Caco-2 (cell line): ENCODE measurements around the gene PARP8. TPM values are rescaled to one million over a fixed set of nuclear protein-coding genes. Genes with fewer than 3 reads are reported as not detected.

Experiments used
- BruUV-seq: library from RNA; stranded (reverse); fragments of 400-500 nt; replicated peaks from 2 replicates; lab custom pipeline; 2021; lab: Mats Ljungman, UMichigan
- CTCF ChIA-PET: fragments of 300-600 bp; sonication (Branson Sonifier 250); formaldehyde crosslinking; loops from one replicate; lab custom pipeline; 2022; ENCODE audit warnings: antibody characterized with exemption; lab: Charles Lee
- POLR2A ChIA-PET: fragments of 300-600 bp; sonication (Branson Sonifier 250); formaldehyde crosslinking; loops from one replicate; lab custom pipeline; 2022; ENCODE audit warnings: antibody characterized with exemption; lab: Charles Lee
- DNase-seq, 2 experiments: peaks; one replicate each; pipeline versions ENCODE4 v3.0.0 to v3.0.0-alpha.2; 2020 to 2022
- H3K27me3 ChIP-seq: replicated peaks from 2 replicates; pipeline ENCODE4 v1.6.0; 2011; ENCODE audit warnings: low read length; ENCODE audit not compliant: control insufficient read depth, insufficient read depth
- H3K36me3 ChIP-seq: 2 replicates; pipeline ENCODE4 v1.5.1; 2011; ENCODE audit warnings: low read length; ENCODE audit not compliant: control insufficient read depth, insufficient read depth
- H3K4me1 ChIP-seq: fragments of 250-450 bp; sonication (Bioruptor Pico); 2 replicates; pipeline ENCODE4 v1.5.1; 2020; ENCODE audit warnings: mild to moderate bottlenecking
- H3K4me3 ChIP-seq: 2 replicates; pipeline ENCODE4 v1.5.1; 2011; ENCODE audit warnings: low read depth, mild to moderate bottlenecking, control low read depth, low read length
- H3K9me3 ChIP-seq: fragments of 250-450 bp; sonication (Bioruptor Pico); 2 replicates; pipeline ENCODE4 v1.5.1; 2020; ENCODE audit warnings: mild to moderate bottlenecking, moderate library complexity
- H3K27ac Mint-ChIP-seq: one replicate; pipeline ENCODE4 v1.8.0; 2022; ENCODE audit warnings: mixed read lengths; ENCODE audit not compliant: unreplicated experiment
- H3K27me3 Mint-ChIP-seq: one replicate; pipeline ENCODE4 v1.8.0; 2022; ENCODE audit warnings: mixed read lengths; ENCODE audit not compliant: insufficient read depth, unreplicated experiment
- H3K36me3 Mint-ChIP-seq: one replicate; pipeline ENCODE4 v1.8.0; 2022; ENCODE audit warnings: mild to moderate bottlenecking, mixed read lengths; ENCODE audit not compliant: insufficient read depth, unreplicated experiment
- H3K4me1 Mint-ChIP-seq: one replicate; pipeline ENCODE4 v1.8.0; 2022; ENCODE audit warnings: low read depth, mixed read lengths; ENCODE audit not compliant: unreplicated experiment
- H3K4me3 Mint-ChIP-seq: one replicate; pipeline ENCODE4 v1.8.0; 2022; ENCODE audit warnings: mild to moderate bottlenecking, moderate library complexity, mixed read lengths; ENCODE audit not compliant: unreplicated experiment
- H3K9me3 Mint-ChIP-seq: one replicate; pipeline ENCODE4 v1.8.0; 2022; ENCODE audit warnings: mixed read lengths; ENCODE audit not compliant: unreplicated experiment
- intact Hi-C: fragments of 100-400 bp; cut with micrococcal nuclease; formaldehyde crosslinking; loops from one replicate; pipeline ENCODE4 v1.10.0; 2022; ENCODE audit not compliant: unreplicated experiment
- total RNA-seq: library from RNA; stranded (reverse); gene quantifications from 2 replicates; pipeline ENCODE4 v1.2.3, GENCODE V29; 2022
- TF ChIP-seq, protein P1 (sequence below), 2 experiments: fragments of 200-600 bp in 1 of 2; IDR thresholded peaks; 1 replicate in 1 of 2; 2 replicates in 1 of 2; pipeline versions ENCODE4 v1.5.1 to v1.8.0; 2011 to 2022; ENCODE audit warnings: antibody characterized with exemption in 1 of 2, control low read depth in 1 of 2, inconsistent platforms in 1 of 2, low read depth in 1 of 2, low read length in 1 of 2, mild to moderate bottlenecking in 1 of 2, moderate library complexity in 1 of 2; ENCODE audit not compliant: insufficient read depth in 1 of 2, severe bottlenecking in 1 of 2, unreplicated experiment in 1 of 2

PARP8 gene
- total RNA-seq, 1 experiment from 2014 or later, result 0.79 TPM

DNA sequence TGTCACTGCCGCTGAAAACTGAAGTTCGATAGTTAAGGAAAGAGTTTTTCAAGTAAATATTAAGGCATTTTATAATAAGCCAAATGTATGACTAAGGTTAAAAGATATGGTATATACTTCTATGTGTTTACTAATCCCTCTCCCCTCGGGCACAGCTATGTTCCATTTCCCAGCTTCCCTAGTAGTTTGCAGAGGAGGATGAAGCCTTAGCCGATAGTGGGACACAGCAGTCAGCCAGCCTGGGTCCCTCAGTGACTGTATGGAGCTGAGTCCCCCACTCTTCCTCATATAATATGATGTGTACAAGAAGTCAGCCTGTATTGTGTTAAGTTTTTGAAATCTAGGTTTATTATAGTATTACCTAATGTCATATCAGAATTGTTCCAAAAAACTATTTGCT, 55.8 kb downstream of the PARP8 start:
- CTCF ChIA-PET, result no interaction called here
- Histone ChIP-seq H3K36me3 (no peaks in the 10 kb centered on the region), H3K9me3 (no peaks in the 10 kb centered on the region), H3K4me1 (peaks cover 5% of the 10 kb centered on the region; the same call in 1 of the 2 replicates), H3K27me3 (no peaks in the 10 kb centered on the region), H3K4me3 (no peak overlapping the region)
- POLR2A ChIA-PET, result no interaction called here
- Mint-ChIP-seq H3K4me3 (no peak overlapping the region), H3K27ac (no peak overlapping the region), H3K36me3 (no peaks in the 10 kb centered on the region), H3K4me1 (no peaks in the 10 kb centered on the region), H3K9me3 (no peaks in the 10 kb centered on the region), H3K27me3 (no peaks in the 10 kb centered on the region)
- no TSS peak for BruUV-seq
- TF ChIP-seq, protein P1, sequence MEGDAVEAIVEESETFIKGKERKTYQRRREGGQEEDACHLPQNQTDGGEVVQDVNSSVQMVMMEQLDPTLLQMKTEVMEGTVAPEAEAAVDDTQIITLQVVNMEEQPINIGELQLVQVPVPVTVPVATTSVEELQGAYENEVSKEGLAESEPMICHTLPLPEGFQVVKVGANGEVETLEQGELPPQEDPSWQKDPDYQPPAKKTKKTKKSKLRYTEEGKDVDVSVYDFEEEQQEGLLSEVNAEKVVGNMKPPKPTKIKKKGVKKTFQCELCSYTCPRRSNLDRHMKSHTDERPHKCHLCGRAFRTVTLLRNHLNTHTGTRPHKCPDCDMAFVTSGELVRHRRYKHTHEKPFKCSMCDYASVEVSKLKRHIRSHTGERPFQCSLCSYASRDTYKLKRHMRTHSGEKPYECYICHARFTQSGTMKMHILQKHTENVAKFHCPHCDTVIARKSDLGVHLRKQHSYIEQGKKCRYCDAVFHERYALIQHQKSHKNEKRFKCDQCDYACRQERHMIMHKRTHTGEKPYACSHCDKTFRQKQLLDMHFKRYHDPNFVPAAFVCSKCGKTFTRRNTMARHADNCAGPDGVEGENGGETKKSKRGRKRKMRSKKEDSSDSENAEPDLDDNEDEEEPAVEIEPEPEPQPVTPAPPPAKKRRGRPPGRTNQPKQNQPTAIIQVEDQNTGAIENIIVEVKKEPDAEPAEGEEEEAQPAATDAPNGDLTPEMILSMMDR (IDR thresholded peaks at IDR 0.05; ENCODE audit: insufficient read depth in 1 of 2, low read depth in 1 of 2, low read length in 1 of 2, severe bottlenecking in 1 of 2, unreplicated experiment in 1 of 2), result no peak
- DNase-seq, result no peak
- intact Hi-C loops, result no loop called here

DNA sequence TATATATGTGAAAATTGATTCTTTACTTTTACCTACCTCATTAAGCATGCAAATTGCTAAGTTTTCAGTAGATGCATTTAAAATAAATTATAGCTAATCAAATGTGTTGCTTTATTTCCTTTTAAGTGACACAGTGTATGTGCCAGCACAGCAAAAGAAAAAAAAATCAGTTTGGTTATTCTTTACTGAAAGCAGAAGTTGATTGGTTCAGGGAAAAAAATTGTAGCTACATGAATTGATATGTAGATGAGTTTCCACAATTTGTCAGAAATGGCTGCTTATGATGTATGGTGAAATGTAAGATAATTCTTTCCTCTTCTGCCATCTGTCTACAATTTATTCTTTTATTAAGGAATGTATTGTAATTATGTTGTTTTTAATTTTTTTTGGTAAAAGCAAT, 57.8 kb downstream of the PARP8 start:
- Mint-ChIP-seq H3K4me3 (no peak overlapping the region), H3K27me3 (no peaks in the 10 kb centered on the region), H3K36me3 (no peaks in the 10 kb centered on the region), H3K27ac (no peak overlapping the region), H3K9me3 (no peaks in the 10 kb centered on the region), H3K4me1 (no peaks in the 10 kb centered on the region)
- Histone ChIP-seq H3K4me1 (no peaks in the 10 kb centered on the region), H3K36me3 (no peaks in the 10 kb centered on the region), H3K9me3 (no peaks in the 10 kb centered on the region), H3K4me3 (no peak overlapping the region), H3K27me3 (no peaks in the 10 kb centered on the region)
- POLR2A ChIA-PET, result no interaction called here
- CTCF ChIA-PET, result no interaction called here
- TF ChIP-seq, protein P1 (IDR thresholded peaks at IDR 0.05; ENCODE audit: insufficient read depth in 1 of 2, low read depth in 1 of 2, low read length in 1 of 2, severe bottlenecking in 1 of 2, unreplicated experiment in 1 of 2), result no peak
- intact Hi-C loops, result no loop called here
- BruUV-seq, result no TSS peak
- DNase-seq, result no peak

DNA sequence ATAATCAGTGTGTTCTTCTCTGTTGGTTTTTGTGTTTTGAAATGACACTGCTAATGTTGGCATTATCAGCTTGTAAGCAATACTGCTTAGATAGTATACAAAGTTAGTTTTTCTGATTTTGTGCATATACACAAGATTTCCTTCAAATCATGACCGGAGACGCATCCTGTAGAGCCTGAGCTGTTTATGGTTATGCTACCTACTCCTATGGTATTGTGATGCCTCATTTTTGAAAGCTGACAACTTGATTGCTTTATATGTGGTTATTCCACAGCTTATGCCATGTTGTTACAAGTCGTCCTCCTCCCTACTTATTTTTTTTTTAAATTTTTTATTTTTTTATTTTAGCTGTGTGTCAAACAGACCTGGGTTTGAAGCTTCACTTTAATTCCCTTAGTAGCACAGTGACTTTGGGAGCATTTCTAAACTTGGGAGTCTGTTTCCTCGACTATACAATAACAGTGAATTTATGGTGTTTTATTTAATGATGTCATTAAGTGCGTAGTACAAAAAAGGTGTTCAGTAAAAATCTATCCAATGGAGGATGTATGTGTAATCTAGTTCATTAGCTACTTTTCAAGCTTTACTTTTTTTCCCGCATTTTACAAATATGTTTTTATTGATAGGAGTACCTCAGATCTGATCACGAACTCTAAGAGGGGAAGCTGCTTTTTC, 59.5 kb downstream of the PARP8 start:
- Mint-ChIP-seq H3K27me3 (no peaks in the 10 kb centered on the region), H3K4me3 (no peak overlapping the region), H3K9me3 (no peaks in the 10 kb centered on the region), H3K27ac (no peak overlapping the region), H3K36me3 (no peaks in the 10 kb centered on the region), H3K4me1 (no peaks in the 10 kb centered on the region)
- Histone ChIP-seq H3K9me3 (no peaks in the 10 kb centered on the region), H3K4me3 (no peak overlapping the region), H3K27me3 (no peaks in the 10 kb centered on the region), H3K36me3 (no peaks in the 10 kb centered on the region), H3K4me1 (no peaks in the 10 kb centered on the region)
- no peak for DNase-seq
- ChIA-PET CTCF (no interaction called here), POLR2A (no interaction called here)
- BruUV-seq, result no TSS peak
- TF ChIP-seq, protein P1 (IDR thresholded peaks at IDR 0.05; ENCODE audit: insufficient read depth in 1 of 2, low read depth in 1 of 2, low read length in 1 of 2, severe bottlenecking in 1 of 2, unreplicated experiment in 1 of 2), result no peak
- intact Hi-C loops, result no loop called here
